ENCODE results near the gene PPP4R4.

GRCh38 chr14:94170136-94170535 lies 4.0 kb upstream of the PPP4R4 start:
- TF ChIP-seq REST (IDR thresholded peaks at IDR 0.05; ENCODE audit: unreplicated experiment) (no peak), EZH2phosphoT487 (IDR thresholded peaks at IDR 0.05; ENCODE audit: unreplicated experiment) (no peak)

Data from GM23338 (cell line).